Mononuclear cell (primary cell): ENCODE measurements around the gene MLF2. TPM values are rescaled to one million over a fixed set of nuclear protein-coding genes. Genes with fewer than 3 reads are reported as not detected.

ENCODE experiments used
- H3K27me3 ChIP-seq: 2 replicates; pipeline ENCODE4 v1.6.0; 2011; ENCODE audit warnings: low read length, control low read depth; ENCODE audit not compliant: insufficient read depth
- H3K4me1 ChIP-seq: 2 replicates; pipeline ENCODE4 v1.5.1; 2011; ENCODE audit warnings: mild to moderate bottlenecking, low read length, control low read depth; ENCODE audit not compliant: insufficient read depth
- H3K4me3 ChIP-seq: 2 replicates; pipeline ENCODE4 v1.5.1; 2011; ENCODE audit warnings: mild to moderate bottlenecking, low read length, moderate library complexity
- H3K9me3 ChIP-seq: 2 replicates; pipeline ENCODE4 v1.5.1; 2011; ENCODE audit warnings: low read depth, mild to moderate bottlenecking, control low read depth, low read length
- total RNA-seq: library from RNA; depleted of rRNA; stranded (reverse); fragments of >200 nt; gene quantifications from one replicate; pipeline ENCODE4 v1.2.3, GENCODE V29; 2012

The MLF2 gene
- total RNA-seq, 1 donor = 63.2 TPM

DNA sequence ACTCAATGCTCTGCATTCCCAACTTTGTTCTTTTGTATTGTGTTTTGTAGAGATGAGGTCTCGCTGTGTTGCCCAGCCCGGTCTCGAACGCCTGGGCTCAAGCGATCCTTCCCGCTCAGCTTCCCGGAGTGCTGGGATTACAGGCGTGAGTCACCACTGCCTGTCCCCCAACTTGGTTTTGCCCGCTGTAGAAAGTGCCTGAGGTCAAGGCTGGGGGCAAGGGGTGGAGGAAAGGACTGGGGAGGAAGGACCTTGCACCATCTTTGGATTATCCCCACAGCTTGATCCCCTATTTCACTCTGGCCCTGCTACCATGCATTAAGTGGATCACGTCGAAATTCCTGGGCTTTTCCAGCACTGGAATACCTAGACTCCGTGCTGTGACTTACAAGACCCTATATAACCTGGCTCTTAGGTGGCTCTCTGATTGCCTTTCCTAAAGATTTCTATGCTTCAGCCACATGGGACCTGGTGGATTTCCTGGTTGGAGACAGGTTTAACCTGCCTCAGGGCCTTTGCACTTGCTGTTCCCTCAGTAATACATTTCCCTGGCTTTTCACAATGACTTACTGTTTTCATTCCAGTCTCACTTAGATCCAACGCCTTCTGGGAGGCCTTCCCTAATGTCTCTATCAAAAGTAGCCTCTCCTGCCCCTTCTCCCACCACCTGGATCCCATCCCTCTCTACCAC lies 51.7 kb downstream of the MLF2 start:
- peaks cover 58% of the 10 kb centered on the region for H3K27me3 ChIP-seq
- no peaks in the 10 kb centered on the region for H3K9me3 ChIP-seq
- peaks cover 27% of the 10 kb centered on the region for H3K4me1 ChIP-seq
- no peak overlapping the region for H3K4me3 ChIP-seq

DNA sequence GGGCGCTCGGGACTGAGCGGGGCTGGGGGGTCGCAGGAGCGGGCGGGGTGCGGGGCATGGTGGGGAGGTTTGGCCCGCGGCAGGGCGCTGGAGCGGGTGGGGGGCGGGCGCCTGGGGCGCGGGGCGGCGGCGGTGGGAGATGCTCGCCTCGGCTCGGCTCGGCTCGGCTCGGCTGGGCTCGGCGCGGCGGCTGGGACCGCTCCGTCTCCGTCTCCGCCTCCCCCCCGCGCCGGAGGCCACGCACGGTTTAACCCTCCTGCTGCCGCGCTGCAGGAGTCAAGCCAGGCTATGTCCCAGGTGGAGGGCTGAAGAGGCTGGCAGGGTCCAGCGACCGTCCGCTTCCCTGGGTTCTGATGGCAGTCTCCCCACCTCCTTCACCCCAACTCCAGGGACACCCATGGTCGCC lies 52.3 kb downstream of the MLF2 start, which contains the start of gene PIANP:
TSS of gene PIANP (minus strand) at position 170 of the 406 bp plus-strand sequence. CDS start 2,754 bp downstream, outside the sequence.
- Histone ChIP-seq H3K27me3 (peaks cover 58% of the 10 kb centered on the region), H3K9me3 (no peaks in the 10 kb centered on the region), H3K4me3 (no peak within 1 kb of the TSS), H3K4me1 (peaks cover 27% of the 10 kb centered on the region)

GRCh38 chr12:6699989-6700645 lies 52.8 kb downstream of the MLF2 start:
- Histone ChIP-seq H3K4me1 (peaks cover 27% of the 10 kb centered on the region), H3K27me3 (peaks cover 58% of the 10 kb centered on the region), H3K4me3 (no peak overlapping the region), H3K9me3 (no peaks in the 10 kb centered on the region)

- Histone ChIP-seq H3K27me3 (peaks cover 53% of the 10 kb centered on the region), H3K4me3 (no peak overlapping the region), H3K4me1 (peaks cover 27% of the 10 kb centered on the region), H3K9me3 (no peaks in the 10 kb centered on the region)
These were observed 53.5 kb downstream of the MLF2 start for GRCh38 chr12:6699259-6699988.

DNA sequence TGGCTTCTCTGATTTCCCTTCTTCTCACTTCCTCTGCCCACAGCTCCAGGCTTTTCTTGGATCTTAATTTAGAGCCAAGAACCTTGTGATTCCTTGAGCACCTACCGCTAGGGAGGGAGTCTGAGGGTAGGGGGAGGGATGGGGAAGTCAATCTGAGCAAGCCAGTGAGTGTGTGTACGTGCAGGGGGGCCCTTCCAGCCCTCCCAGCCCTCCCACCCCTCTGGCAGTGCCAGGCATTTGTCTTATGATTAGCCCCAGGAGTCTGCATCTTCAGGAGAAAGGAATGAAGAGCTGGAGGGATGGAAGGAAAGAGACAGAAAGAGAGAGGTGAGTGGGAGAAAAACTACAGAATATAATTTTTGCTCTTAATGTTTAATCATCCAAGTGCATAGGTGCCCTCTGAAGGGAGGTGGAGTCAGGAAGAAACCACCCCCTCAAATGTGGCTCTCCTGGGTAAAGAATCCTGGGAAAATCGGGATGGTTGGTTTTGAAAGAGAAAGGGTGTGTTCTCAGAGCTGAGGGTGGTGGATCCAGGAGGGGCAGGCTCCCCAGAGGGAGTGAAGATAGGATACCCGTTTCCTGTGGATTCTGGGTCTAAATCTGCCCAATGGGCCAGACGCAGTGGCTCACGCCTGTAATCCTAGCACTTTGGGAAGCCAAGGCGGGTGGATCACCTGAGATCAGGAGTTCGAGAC lies 54.4 kb downstream of the MLF2 start:
- Histone ChIP-seq H3K4me3 (no peak overlapping the region), H3K4me1 (peaks cover 27% of the 10 kb centered on the region), H3K27me3 (peaks cover 44% of the 10 kb centered on the region), H3K9me3 (no peaks in the 10 kb centered on the region)

Other genes with a start within 250 kb of the MLF2 start
- 2,093 TPM for gene GAPDH, start 218.6 kb downstream of the MLF2 start, total RNA-seq
- 8.0 TPM for gene IFFO1, start 197.1 kb downstream of the MLF2 start, total RNA-seq
- 44.2 TPM for gene NOP2, start 184.8 kb downstream of the MLF2 start, total RNA-seq
- gene CHD4, start 145.8 kb downstream of the MLF2 start, total RNA-seq = 208 TPM
- gene LPAR5, start 117.2 kb downstream of the MLF2 start, total RNA-seq = 4.1 TPM
- 24.1 TPM for gene ACRBP, start 105.7 kb downstream of the MLF2 start, total RNA-seq
- 31.3 TPM for gene ING4, start 90.0 kb downstream of the MLF2 start, total RNA-seq
- gene ZNF384, start 63.8 kb downstream of the MLF2 start, total RNA-seq = 23.2 TPM
- gene PIANP, start 52.3 kb downstream of the MLF2 start, total RNA-seq = not detected
- gene COPS7A, start 29.1 kb downstream of the MLF2 start, total RNA-seq = 9.3 TPM
- gene PTMS, start 13.2 kb upstream of the MLF2 start, total RNA-seq = 1.9 TPM
- gene LAG3, start 19.4 kb upstream of the MLF2 start, total RNA-seq = 0.31 TPM
- 94.3 TPM for gene CD4, start 36.4 kb upstream of the MLF2 start, total RNA-seq
- 4.2 TPM for gene GPR162, start 68.7 kb upstream of the MLF2 start, total RNA-seq
- 2.6 TPM for gene P3H3, start 75.3 kb upstream of the MLF2 start, total RNA-seq
- gene GNB3, start 87.8 kb upstream of the MLF2 start, total RNA-seq = 0.21 TPM
- gene CDCA3, start 98.1 kb upstream of the MLF2 start, total RNA-seq = 0.10 TPM
- 16.4 TPM for gene USP5, start 99.0 kb upstream of the MLF2 start, total RNA-seq
- gene TPI1, start 114.4 kb upstream of the MLF2 start, total RNA-seq = 202 TPM
- gene SPSB2, start 120.2 kb upstream of the MLF2 start, total RNA-seq = 1.6 TPM
- gene LRRC23, start 151.7 kb upstream of the MLF2 start, total RNA-seq = 4.3 TPM
- 11.4 TPM for gene ENO2, start 161.4 kb upstream of the MLF2 start, total RNA-seq
- gene ATN1, start 174.8 kb upstream of the MLF2 start, total RNA-seq = 4.6 TPM
- not detected for gene RNU7-1, start 190.7 kb upstream of the MLF2 start, total RNA-seq
- 274 TPM for gene C12orf57, start 190.9 kb upstream of the MLF2 start, total RNA-seq
- gene PTPN6, start 198.2 kb upstream of the MLF2 start, total RNA-seq = 99.9 TPM
- 131 TPM for gene PHB2, start 217.5 kb upstream of the MLF2 start, total RNA-seq
- 30.6 TPM for gene EMG1, start 217.8 kb upstream of the MLF2 start, total RNA-seq